Tibial nerve (tissue), 3 donors: ENCODE data around the gene SYNRG.

ENCODE experiments used
- CTCF ChIP-seq, 5 experiments: fragments of 200-600 bp in 3 of 5; fragments of 450-650 bp in 2 of 5; sonication (generic) in 3 of 5; IDR thresholded peaks; one replicate each; pipeline ENCODE4 v1.5.1; 2016 to 2019; ENCODE audit warnings: antibody characterized with exemption in 5 of 5, mild to moderate bottlenecking in 3 of 5, moderate library complexity in 2 of 5
- POLR2A ChIP-seq, 2 donors: fragments of 450-650 bp; IDR thresholded peaks; one replicate each; pipeline ENCODE4 v1.6.1; 2017; ENCODE audit warnings: antibody characterized with exemption in 2 of 2, mild to moderate bottlenecking in 2 of 2, moderate library complexity in 2 of 2

- TF ChIP-seq CTCF (IDR thresholded peaks at IDR 0.05) = no peak
- no peak for TF ChIP-seq POLR2A (IDR thresholded peaks at IDR 0.05)
Observed at GRCh38 chr17:37485938-37486570, 123.2 kb downstream of the SYNRG start.
